HG03103 (cell line): Measurements from ENCODE around the gene ABHD4.
"Not testable (repeated sequence)": the region's sequence is repeated elsewhere in the genome, so short reads cannot be mapped to it uniquely, and the experiment has no call there.

Experiments used
- ATAC-seq: cut with Tn5 transposase; IDR thresholded peaks from one replicate; pipeline ENCODE4 v1.9.1; 2021; ENCODE audit warnings: low read depth; ENCODE audit not compliant: unreplicated experiment

Gene ABHD4

DNA sequence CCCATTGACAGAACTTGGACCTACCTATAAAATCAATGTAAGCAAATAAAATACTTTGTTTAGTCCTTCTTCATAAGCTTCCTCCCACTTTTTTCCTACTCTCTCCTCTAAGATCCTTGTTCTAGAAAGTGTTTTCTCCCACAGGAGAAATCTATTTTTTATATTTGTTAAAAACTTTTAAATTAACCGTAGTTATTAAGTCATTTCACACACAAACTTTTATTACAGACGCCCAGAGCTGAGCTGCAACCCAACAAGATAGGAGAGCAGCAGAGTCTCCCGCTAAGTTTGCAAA, 36.8 kb upstream of the ABHD4 start:
- ATAC-seq: no peak

DNA sequence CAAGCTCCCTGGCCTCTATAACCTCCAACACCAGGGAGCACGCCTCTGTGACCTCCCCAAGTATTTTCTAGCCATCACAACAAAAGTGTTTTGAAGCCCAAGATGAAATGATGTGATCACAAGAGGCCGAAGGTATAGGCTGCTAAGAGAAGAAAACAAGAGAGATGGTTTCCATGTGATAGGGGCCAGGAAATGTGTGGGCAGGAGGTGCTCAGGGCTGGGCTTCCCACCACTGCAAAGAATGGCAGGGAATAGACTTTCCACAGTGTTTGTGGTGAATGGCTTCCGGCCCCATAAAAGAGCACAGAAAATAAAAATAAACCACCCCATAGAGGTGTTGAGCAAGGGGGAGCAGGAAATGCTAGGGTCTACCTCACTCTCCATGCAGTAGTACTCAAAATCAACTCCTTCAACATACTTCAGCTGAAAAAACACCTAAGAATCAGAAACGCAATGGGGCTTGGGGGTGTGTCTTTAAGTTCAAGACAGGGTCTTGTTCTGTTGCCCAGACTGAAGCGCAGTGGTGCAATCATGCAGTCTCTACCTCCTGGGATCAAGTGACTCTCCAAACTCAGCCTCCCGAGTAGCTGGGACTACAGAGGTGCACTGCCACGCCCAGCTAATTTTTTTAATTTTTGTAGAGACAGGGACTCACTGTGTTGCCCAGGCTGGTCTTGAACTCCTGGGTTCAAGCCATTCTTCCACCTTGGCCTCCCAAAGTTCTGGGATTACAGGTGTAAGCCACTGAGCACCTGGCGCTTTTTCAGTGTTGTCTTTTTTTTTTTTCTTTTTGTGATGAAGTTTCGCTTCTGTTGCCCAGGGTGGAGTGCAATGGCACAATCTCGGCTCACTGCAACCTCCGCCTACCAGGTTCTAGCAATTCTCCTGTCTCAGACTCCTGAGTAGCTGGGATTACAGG, 36.2 kb upstream of the ABHD4 start:
- ATAC-seq: no peak

DNA sequence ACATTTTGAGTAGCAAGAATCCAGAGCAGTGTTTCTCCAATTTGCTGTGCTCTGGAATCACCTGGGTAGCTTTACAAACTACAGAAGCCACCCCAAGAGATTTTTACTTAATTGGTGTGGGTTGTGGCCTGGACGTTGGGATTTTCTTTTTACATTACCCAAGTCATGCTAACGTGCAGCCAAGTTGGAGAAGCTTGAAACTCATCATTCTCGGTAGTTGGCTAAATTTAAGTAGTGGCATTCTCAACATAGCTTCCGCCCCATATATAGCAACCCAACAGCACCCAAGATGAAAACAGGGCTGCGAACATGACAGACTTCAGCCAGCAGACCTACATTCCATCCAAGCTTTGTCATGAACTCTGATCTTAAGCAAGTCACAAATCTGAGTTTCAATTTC, 34.1 kb upstream of the ABHD4 start:
- ATAC-seq: no peak

DNA sequence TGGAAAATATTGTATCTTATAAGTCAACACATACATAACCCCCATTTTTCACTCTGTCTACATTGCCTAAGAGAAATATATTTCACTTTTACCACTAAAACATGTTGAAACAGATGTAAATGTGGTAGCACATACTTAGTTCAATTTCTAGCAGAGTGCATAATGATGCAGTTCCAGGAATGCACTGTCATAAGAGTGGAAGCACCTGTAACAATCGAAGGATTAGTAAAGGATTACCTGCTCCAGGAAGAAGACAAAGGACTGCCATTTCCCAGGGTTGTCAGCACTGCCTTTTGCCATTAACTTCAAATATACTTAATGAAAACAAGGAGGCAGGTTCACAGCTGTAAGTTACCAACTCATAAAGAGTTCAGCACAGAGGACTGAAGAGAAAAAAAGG, 33.6 kb upstream of the ABHD4 start:
- no peak for ATAC-seq

DNA sequence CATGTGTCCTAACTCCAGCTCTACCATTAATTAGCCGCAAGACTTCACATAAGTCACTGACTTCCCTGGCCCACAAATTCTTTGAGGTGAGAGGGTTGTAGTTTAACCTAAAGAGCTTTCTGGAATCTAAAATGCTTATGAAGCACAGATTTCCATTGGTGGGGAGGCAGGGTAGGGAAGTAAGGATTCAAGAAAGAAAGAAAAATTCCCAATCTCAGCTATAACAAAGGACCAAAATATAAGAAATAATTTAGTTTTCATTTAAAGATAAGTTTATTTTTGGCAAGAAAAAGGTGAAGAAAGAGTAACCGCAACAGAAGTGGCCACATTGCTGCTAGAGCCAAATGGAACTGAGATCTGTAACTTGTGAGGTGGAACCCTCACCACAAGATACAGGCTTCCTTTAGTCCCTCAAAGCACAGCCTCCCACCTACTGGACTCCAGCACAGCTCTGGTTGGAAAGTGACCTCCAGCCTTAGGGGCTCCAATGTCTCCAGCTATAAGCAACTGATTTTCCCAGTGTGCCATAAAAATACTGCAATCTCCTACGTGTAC, 32.6 kb upstream of the ABHD4 start:
- ATAC-seq: peak; percentile 32

DNA sequence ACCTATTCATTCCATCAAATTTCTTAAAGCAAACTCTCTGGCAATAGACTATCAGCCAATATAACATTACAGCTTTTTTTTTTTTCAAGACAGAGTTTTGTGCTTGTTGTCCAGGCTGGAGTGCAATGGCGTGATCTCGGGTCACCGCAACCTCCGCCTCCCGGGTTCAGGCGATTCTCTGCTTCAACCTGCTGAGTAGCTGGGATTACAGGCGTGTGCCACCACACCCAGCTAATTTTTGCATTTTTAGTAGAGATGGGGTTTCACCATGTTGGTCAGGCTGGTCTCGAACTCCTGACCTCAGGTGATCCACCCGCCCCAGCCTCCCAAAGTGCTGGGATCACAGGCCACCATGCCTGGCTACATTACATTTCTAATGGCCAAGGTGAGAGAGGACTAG, 31.8 kb upstream of the ABHD4 start:
- ATAC-seq: not testable (repeated sequence)

DNA sequence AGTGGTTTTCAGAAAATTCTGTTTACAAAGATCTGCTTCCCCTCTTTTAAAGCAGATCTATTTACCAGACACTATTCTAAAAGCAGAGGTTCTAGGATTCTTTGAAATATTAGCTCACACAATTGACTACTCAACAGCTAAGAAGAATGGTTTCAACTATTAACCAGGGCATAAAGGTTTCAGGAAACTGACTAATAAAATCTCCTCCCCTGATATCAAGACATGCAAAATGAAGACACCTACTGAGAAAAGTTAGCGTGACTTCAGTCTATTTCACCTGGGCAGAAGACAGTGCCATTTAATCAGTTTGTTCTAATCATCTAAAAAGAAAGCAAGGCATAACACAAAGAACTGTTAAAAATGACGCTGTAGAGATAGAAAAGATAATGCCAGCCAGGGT, 31.3 kb upstream of the ABHD4 start:
- no peak for ATAC-seq

DNA sequence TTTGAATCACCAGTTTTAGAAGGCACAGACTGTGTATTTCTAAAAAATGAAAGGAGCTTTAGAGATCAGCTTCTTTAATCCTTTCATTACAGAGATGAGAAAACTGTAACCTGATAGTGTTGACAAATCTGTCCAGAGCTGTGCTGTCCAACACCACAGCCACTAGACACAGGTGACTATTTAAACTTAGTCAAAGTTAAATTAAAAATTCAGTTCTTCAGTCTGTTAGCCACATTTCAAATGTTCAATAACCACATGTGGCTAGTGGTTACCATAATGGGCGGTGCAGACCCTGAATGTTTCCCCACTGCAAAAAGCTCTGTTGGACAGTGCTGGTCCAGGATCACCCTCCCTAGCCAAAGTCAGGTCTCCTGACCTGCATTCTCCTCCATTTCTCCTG, 30.7 kb upstream of the ABHD4 start:
- no peak for ATAC-seq

DNA sequence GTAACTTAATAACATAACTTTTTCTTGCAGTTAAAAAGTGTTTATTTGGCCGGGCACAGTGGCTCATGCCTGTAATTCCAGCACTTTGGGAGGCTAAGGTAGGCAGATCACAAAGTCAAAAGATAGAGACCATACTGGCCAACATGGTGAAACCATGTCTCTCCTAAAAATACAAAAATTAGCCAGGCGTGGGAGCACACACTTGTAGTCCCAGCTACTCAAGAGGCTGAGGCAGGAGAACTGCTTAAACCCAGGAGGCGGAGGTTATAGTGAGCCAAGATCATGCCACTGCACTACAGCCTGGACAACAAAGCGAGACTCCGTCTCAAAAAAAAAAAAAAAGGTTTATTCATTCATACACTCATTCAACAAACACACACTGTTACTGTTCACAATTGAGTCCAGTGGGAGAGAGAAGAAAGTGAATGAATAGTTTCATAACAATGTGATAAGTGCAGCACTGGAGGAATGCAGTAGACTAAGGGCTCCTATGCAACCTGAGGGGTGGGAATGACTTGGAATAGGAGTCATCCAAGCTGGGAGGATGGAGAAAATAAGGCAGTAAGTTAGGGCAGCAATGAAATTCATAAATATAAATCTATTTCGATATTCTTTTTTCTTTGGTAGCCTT, 28.9 kb upstream of the ABHD4 start:
- no peak for ATAC-seq

DNA sequence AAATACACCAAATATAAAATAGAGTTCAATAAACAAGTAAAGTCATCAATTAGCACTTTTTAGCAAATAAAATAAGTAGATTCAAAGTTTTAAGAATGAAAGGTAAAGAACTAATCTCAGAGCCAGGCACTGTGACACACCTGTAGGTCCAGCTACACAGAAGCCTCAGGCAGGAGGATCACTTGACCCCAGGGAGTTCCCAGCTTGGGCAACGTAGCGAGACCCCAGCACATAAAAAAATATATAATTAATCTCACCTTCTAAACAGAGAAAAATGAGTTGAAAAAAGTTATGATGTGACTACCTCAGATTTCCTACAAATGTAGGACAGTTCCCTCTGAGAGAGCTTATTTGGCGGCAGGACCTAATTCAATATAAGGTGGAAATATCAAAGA, 28.4 kb upstream of the ABHD4 start:
- no peak for ATAC-seq

DNA sequence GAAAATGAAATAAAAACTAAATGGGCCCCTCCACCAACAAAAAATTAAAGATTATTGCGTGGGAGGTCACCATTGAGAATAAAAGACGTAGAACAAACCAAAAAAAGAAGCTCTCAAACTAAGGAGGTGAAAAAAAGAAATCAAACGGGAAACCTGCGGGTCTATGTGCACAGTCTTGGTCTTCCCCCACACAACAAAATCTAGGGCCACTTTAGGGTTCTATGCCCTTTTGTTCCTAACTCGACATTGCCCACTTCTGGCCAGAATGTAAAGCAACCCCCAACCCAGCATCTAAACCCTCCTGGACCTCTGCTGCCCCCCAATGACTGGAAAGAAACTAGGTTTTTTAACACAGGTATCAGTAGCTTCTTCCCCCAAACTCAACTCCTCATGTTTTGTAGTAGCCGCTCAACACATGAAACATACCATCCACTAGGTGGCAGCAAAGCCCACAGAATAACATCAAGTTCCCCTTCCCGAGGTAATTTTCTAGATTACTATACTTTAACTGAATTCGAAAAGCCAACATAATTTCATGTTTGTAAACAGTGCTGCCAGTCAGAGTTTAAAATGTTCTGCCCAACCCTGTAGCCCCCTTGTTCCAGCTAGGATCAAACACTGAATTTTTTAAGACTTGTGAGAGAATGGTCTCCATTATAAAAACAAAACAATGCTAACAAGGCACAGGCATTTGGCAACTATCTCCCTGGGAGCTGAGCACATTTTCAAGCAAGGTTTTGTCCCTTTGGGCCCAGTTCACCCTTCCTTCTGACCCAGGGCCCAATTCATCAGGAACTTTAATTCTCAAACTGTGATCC, 27.8 kb upstream of the ABHD4 start:
- peak; percentile 65 for ATAC-seq

DNA sequence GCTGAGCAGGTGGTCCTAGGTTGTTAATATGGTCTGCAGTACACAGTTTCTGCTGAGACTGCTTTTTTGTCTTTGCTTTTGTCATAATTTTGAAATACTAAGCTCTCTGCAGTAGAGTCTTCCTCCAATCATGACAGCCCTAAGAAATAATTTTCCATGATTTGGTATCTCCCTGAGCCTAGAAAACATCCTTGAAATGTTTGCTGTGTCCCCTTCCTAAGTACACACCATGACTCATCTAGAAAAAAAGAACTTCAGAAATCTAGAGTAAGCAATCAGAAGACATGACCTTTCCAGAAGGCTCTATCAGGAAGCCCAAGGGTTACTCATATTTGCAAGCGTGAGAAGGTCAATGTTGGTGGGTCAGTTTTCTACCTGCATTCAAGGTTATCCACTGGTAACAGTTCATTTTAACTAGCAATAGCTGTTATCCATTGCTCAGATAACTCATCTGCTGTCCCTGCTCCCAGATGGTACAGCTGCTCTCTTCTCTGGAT, 25.5 kb upstream of the ABHD4 start:
- ATAC-seq: no peak

DNA sequence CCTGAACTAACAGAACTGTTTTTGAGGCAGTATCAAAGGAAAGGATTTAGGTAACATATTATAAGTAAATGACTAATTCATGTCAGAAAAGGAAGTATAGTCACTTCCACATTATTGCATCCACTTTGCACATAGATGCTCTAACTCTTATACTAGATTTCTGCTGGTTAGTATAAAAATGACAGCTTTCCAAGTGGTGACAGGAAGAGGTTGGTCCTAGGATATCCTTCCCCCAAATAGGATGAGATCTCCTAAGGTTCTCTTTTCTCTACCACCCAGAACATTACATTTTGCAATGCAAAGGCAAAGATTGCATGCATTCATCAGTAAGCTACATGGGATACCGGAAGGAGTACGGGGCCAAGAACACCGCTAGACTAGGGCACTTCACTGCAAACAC, 24.3 kb upstream of the ABHD4 start:
- no peak for ATAC-seq

DNA sequence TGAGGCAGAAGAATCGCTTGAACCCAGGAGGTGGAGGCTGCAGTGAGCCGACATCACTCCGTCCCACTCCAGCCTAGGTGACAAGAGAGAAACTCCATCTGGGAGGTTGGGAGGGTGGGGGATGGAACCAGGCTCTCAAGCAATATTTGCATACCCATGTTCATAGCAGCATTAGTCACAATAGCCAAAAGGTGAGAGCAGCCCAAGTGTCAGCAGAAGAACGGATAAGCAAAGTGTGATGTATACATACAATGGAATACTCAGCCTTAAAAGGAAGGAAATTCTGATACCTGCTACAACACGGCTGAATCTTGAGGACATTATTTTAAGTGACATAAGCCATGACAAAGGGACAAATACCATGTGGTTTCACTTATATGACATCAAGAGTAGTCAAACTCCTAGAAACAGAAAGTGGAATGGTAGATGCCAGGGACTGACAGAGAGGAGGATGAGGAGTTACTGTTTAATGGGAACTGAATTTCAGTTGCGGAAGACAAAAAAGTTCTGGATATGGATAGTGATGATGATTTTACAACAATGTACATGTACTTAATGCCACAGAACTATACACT, 20.7 kb upstream of the ABHD4 start:
- ATAC-seq: no peak

DNA sequence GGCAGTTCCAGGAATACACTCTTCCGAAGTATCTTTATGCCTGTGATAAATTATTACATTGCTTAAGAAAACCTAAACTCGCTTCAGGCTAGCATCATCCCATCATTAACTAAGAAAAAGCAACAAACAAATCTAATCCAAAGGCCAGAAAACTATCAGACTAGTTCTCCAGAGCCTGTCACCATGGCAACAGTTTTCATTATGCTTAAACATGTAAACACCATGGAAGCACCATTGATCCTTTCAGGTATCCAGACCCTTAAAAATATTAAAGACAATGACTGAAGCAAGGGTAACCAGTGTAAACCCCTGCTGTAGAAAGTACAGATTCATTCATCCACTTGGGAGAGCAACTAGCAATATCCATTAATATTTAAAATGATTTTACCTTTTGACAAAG, 18.9 kb upstream of the ABHD4 start:
- ATAC-seq: no peak

DNA sequence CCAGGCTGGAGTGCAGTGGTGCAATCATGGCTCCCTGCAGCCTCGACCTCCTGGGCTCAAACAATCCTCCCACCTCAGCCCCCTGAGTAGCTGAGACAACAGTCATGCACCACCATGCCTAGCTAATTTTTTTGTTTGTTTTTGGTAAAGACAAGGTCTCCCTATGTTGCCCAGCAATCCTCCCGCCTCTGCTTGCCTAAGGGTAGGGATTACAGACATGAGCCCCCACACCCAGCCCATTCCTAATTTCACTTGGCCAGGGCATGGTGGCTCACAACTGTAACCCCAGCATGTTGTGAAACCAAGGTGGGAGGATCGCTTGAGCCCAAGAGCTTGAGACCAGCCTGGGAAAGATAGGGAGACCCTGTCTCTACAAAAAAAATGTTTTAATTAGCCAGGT, 18.2 kb upstream of the ABHD4 start:
- ATAC-seq: no peak

DNA sequence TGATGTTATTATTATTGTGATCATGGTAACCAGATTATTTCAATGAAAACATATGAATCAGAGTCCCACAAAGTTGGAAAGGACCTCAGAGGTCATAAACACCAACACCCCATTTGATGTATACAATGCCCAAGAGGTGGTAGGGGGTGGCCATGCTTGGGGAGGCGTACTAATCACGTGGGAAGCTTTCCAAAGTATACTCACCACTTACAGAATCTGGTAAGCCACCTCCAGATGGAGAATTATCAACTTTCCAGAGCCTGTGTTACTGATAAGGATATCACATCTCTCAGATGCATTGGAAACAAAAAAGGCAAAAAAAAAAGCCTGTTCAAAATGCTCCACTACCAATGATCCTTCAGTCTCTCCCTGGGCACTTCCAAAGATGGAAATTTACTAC, 17.5 kb upstream of the ABHD4 start:
- no peak for ATAC-seq

DNA sequence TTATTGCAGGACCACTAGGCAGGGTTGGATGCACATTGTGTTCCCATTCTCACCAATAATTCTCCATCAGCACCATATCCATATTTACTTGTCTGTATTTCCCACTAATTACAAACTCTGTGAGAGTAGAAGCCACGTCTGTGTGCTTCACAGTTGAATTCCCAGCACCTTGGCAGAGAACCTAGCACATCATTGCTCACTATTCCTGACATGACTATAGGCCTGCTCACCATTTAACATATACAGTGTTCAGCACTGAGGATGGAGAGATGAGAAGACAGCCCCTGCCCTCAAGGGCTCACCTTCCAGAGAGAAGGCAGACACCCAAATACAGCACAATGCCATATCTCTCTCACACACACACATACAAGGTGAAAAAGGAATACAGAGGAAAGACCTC, 14.1 kb upstream of the ABHD4 start:
- ATAC-seq: no peak

DNA sequence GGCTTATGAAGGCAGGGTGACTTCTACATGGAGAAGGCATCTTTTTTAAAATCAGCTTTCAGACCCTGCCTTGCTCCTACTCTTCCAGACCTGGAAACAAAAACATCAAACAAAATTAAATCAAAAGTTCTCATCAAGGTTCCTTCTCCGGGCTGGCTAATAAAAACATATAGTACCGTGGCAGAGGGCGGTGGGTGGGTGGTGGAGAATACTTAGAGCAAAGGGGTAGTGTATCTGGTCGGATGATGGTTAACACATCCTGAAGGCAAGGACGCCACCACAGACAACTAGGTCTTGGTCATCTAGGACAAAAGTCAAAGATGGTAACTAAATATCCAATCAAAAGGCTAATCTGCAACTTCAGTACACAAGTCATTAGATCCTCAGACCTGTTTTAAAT, 10.9 kb upstream of the ABHD4 start:
- ATAC-seq: no peak

DNA sequence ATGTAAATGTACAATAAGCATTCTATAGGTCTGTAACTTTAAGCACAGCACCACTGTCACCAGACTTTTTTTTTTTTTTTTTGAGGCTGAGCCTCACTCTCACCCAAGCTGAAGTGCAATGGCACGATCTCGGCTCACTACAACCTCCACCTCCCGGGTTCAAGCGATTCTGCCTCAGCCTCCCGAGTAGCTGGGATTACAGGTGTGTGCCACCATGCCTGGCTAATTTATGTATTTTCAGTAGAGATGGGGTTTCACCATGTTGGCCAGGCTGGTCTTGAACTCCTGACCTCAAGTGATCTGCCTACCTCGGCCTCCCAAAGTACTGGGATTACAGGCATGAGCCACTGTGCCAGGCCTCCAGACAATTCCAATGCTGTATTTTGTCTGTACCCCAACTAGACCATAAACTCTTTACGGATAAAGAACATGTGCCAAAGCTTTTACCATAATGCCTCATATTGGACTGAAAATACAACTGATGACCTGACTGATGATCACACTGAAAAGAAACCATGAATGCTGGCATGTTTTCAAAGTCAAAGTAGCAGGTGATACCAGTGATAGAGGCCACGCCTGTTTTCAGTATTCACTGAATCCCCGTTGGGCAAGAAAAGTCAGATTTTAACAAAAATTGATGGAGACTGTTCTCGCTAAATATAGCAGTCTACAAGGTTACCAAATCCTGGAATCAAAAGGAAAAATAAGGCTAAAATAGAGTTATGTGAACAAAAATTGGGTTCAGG, 10.2 kb upstream of the ABHD4 start:
- not testable (repeated sequence) for ATAC-seq
